Mammary epithelial cell (primary cell): ENCODE data around the gene TAB3.

Source experiments
- CTCF ChIP-seq, 2 donors: IDR thresholded peaks in 1 of 2; conservative IDR thresholded peaks in 1 of 2; 2 replicates each; pipeline ENCODE4 v1.5.1; 2011 to 2012; ENCODE audit warnings: inconsistent platforms in 2 of 2, low read length in 2 of 2, mild to moderate bottlenecking in 2 of 2, control low read depth in 1 of 2, low read depth in 1 of 2; ENCODE audit not compliant: insufficient read depth in 1 of 2; ENCODE audit errors: extremely low read depth in 1 of 2
- EZH2 ChIP-seq: IDR thresholded peaks from 2 replicates; pipeline ENCODE4 v1.6.1; 2012; ENCODE audit warnings: low read length, inconsistent platforms, borderline replicate concordance

GRCh38 chrX:30851449-30851848, 37.6 kb downstream of the TAB3 start:
- TF ChIP-seq CTCF (conservative IDR thresholded peaks at IDR 0.05 in 1 of 2, IDR thresholded peaks at IDR 0.05 in 1 of 2; ENCODE audit: extremely low read depth in 1 of 2, insufficient read depth in 1 of 2, low read depth in 1 of 2, low read length in 2 of 2) = no peak
- TF ChIP-seq EZH2 = no peak
